Astrocyte of the spinal cord (primary cell): ENCODE data around the gene WSCD2.

ENCODE experiments used
- DNase-seq: peaks from one replicate; pipeline ENCODE4 v3.0.0; 2011; ENCODE audit warnings: low read depth, low spot score
- H3K4me3 ChIP-seq: 2 replicates; pipeline ENCODE4 v1.5.1; 2011; ENCODE audit warnings: low read depth, mild to moderate bottlenecking, low read length, moderate library complexity
- in situ Hi-C: cut with HindIII; loops from 2 replicates; pipeline ENCODE4 v1.10.0; 2017; ENCODE audit warnings: low sequenced_read_pairs
- TF ChIP-seq, protein P1 (sequence below): IDR thresholded peaks from 2 replicates; pipeline ENCODE4 v1.5.1; 2012; ENCODE audit warnings: low read depth, mild to moderate bottlenecking, low read length, inconsistent platforms

WSCD2 gene

DNA sequence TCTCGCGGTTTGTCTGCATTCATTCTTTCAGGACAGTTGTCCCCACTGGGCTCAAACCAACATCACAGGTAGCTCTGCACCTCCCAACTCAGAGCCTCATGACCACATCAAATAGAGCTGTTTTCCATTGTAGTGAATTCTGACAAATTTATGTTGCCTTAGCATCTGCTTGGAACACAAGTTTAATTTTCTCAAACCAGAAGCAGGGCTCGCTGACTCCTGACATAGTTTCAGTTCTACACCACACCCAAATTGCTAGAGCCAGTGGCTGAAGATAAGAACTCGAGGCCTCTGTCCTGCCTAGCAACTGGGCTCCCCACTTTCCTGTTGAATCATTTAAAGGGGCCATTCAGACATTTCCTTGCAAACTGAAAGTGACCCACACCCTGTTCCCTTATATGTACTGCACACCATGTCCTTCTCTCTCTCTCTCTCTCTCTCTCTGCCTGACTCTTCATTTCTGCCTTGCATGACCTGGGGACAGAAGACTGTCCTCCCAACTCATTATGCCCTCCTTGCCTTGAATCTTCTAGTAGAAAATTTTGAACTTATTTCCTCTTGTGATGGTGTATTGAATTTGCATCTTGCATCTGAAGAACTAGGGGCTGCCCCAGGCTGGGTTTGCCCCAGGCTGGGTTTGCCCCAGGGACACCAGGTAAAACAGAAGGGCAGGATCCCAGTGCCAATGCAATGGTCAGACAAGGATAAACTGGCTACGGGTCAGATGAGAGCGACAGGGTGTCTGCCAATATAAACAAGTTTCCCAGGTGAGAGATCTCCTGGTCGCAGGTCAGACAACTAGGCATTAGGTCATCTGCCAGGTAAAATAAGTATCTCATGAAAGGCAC is 9.7 kb upstream of the WSCD2 start:
- in situ Hi-C loops = no loop called here
- no peak for DNase-seq
- TF ChIP-seq, protein P1, sequence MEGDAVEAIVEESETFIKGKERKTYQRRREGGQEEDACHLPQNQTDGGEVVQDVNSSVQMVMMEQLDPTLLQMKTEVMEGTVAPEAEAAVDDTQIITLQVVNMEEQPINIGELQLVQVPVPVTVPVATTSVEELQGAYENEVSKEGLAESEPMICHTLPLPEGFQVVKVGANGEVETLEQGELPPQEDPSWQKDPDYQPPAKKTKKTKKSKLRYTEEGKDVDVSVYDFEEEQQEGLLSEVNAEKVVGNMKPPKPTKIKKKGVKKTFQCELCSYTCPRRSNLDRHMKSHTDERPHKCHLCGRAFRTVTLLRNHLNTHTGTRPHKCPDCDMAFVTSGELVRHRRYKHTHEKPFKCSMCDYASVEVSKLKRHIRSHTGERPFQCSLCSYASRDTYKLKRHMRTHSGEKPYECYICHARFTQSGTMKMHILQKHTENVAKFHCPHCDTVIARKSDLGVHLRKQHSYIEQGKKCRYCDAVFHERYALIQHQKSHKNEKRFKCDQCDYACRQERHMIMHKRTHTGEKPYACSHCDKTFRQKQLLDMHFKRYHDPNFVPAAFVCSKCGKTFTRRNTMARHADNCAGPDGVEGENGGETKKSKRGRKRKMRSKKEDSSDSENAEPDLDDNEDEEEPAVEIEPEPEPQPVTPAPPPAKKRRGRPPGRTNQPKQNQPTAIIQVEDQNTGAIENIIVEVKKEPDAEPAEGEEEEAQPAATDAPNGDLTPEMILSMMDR = no peak

DNA sequence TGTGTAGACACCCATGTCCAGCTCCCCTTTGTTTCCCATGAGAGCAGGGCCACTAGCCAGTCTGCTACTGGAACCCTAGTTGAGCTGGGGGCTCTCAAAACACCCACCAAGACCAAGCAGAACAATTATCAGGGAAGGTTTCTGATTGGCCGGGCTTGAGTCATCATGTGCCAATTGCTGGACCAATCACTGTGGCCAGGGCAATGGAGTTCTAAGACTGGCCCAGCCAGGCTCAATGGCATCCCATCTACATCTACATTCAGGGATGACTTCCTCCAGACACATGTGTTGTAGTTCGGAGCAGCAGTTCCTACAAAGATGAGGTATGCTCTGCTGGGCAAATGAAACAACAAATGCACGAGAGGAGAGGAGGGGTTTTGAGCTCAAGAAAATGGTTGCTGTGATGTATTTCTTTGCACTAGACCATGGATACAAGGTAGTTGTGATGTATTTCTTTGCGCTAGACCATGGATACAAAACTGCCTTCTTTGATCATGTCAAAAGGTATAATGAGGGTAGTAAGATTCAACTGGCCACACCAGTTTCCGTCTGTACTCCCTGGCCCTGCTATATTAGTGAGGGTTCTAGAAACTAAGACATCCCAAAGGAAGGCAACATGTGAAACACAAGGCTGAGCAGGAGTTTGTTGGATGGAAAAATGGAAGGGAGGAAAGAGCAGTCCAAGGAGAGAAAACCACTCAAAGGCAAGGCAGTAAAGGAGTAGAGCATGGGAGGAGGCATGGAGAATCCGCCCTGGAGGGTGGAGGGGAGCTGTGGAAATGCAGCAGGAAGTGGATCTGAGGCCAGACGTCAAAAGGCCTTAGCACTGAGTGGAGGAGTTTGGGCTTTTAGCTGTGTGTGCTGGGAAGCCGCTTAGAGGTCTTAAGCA is 8.9 kb upstream of the WSCD2 start:
- TF ChIP-seq, protein P1 = no peak
- in situ Hi-C loops = no loop called here
- DNase-seq = no peak
- H3K4me3 ChIP-seq = no peak overlapping the region

More for the DNA sequence above, 9.7 kb upstream of the WSCD2 start:
- no peak overlapping the region for H3K4me3 ChIP-seq

DNA sequence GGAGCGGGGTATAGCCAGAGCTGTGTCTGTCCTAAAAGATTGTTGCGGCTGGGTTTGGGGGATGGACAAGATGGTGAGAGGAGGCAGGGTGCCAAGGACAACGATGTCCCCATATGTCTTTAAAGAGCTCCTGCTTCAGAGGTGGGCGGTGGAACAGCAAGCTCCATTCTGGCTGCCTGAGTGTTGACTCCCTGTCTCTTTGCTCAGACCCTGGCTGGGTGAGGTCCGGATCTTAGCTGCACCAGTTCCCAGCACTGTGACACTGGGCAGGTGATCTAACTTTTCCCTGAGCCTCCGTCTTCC is 8.3 kb upstream of the WSCD2 start:
- in situ Hi-C loops = no loop called here
- TF ChIP-seq, protein P1 = no peak
- no peak overlapping the region for H3K4me3 ChIP-seq
- DNase-seq = no peak

DNA sequence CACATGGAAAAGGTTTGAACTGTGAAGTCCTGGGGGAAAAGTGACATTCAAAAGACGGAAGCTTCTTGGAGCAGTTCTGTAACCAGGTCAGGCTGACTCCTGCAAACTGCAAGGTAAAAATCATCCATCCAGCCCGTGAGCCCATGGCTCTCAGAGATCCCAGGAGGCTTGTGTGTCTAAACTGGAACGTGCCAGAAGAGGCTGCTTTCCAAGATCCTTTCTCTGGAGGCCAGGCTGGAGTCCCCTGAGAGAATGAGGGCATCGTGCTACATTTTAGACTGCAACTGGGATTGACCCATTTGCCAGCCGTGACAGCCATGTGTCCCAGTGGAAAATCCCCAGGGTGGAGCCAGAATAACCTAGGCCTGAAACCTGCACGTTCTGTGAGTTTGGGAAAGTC is 7.8 kb upstream of the WSCD2 start:
- no peak for DNase-seq
- no peak overlapping the region for H3K4me3 ChIP-seq
- in situ Hi-C loops = no loop called here
- TF ChIP-seq, protein P1 = no peak

DNA sequence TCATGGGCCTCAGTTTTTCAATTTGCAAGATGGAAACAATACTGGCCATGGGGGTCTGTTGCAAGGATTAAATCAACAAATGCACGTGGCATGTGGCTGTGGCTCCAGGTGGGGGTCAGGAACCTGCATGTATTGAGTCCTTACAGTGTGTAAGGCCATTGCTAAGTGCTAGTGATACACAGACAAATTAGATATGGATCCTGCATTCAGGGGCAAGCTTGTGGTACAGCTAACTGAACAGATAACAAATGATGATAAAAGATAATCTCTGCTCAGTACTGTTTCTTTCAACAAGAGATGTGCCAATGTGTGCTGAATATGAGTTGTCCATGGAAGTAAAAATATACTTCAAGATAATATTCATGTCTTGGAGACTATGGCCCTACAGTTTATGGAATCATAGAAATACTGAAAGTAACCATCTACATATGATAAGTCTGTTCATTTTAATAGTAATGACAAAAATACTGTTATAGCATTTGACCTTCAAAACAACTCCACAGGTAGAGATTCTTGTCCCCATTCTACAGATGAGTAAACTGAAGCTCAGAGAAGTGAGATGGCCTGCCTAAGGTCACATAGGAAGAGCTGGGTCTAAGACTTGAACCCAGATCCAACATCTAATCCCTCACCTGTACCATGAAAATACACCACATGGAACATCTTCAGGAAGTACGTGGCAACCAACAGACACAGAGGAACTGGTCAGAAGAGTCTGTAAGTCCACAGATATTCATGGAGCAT is 7.2 kb upstream of the WSCD2 start:
- in situ Hi-C loops = no loop called here

DNA sequence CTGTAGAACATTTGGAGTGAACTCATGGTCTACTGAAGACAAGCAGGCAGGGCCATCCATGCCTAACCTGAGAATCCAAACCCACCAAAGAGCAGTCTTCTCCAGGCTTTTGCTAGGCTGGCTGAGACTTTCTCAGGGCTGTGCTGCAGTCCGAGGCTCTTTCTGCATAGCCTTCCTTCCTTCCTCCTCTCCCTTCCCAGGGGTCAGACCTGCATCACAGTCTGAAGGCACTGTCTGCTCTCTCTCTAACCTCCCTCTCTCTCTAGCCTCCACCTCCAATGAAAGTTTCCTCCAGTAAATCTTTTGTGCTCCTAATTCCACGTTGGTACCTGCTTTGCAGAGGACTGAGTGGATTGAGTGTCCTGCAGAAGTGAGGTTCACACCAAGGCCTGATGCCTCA is 6.4 kb upstream of the WSCD2 start:
- no peak for DNase-seq
- in situ Hi-C loops = no loop called here
- TF ChIP-seq, protein P1 = no peak
- no peak overlapping the region for H3K4me3 ChIP-seq

More for the DNA sequence above, 7.2 kb upstream of the WSCD2 start:
- no peak for DNase-seq
- H3K4me3 ChIP-seq = no peak overlapping the region
- TF ChIP-seq, protein P1 = no peak
